ENCODE measurements around the gene TULP4. TPM values are rescaled to one million over a fixed set of nuclear protein-coding genes. Genes with fewer than 3 reads are reported as not detected.
"Not testable (repeated sequence)": the region's sequence is repeated elsewhere in the genome, so short reads cannot be mapped to it uniquely, and the experiment has no call there.

The TULP4 gene
- total and polyA plus RNA-seq, 2 donors (not counting 1 experiment from before 2014, with no cell fraction given), result 16.8 to 88.2 TPM

GRCh38 chr6:158518191-158519127 lies 206.2 kb downstream of the TULP4 start:
- H2AFZ ChIP-seq (ENCODE audit: low read length), result peak overlapping the region; percentile 78
- no peaks in the 10 kb centered on the region for H3K36me3 ChIP-seq (ENCODE audit: control insufficient read depth, insufficient read depth, low read length)
- peak; percentile 72 to 80 for DNase-seq (ENCODE audit: low read depth in 2 of 2)
- no peaks in the 10 kb centered on the region for H4K20me1 ChIP-seq (ENCODE audit: control insufficient read depth, extremely low read depth, insufficient read depth, low read length)
- no peaks in the 10 kb centered on the region for H3K4me1 ChIP-seq (ENCODE audit: control insufficient read depth, extremely low read depth, insufficient read depth, low read length)
- peak; percentile 65 to 71 for TF ChIP-seq CTCF (conservative IDR thresholded peaks at IDR 0.05 in 1 of 2, IDR thresholded peaks at IDR 0.05 in 1 of 2; ENCODE audit: low read depth in 1 of 2, low read length in 2 of 2)
- TF ChIP-seq EZH2 (IDR thresholded peaks at IDR 0.05; ENCODE audit: low read length, missing control alignments), result no peak
- peak overlapping the region; percentile 44 to 49 (median 48) for H3K4me3 ChIP-seq (replicated peaks in 1 of 4; ENCODE audit: control extremely low read depth in 1 of 4, insufficient read depth in 1 of 4, low read depth in 3 of 4, low read length in 4 of 4)
- H3K27me3 ChIP-seq (ENCODE audit: control insufficient read depth, insufficient read depth, low read length), result peaks cover 7% of the 10 kb centered on the region
- H3K9ac ChIP-seq (ENCODE audit: insufficient read depth, low read length), result no peak overlapping the region
- peak overlapping the region; percentile 92 for H3K4me2 ChIP-seq (ENCODE audit: extremely low read depth, insufficient read depth, low read length)
- no peaks in the 10 kb centered on the region for H3K79me2 ChIP-seq (ENCODE audit: control insufficient read depth, insufficient read depth, low read length)
- no peaks in the 10 kb centered on the region for H3K9me3 ChIP-seq (ENCODE audit: control insufficient read depth, insufficient read depth, low read depth, low read length)
- no peak overlapping the region for H3K27ac ChIP-seq (ENCODE audit: insufficient read depth, low read length)

GRCh38 chr6:158519300-158519699 lies 207.0 kb downstream of the TULP4 start:
- H3K36me3 ChIP-seq (ENCODE audit: control insufficient read depth, insufficient read depth, low read length), result no peaks in the 10 kb centered on the region
- no peak overlapping the region for H3K4me2 ChIP-seq (ENCODE audit: extremely low read depth, insufficient read depth, low read length)
- no peak overlapping the region for H3K27ac ChIP-seq (ENCODE audit: insufficient read depth, low read length)
- no peak for DNase-seq (ENCODE audit: low read depth in 2 of 2)
- no peaks in the 10 kb centered on the region for H4K20me1 ChIP-seq (ENCODE audit: control insufficient read depth, extremely low read depth, insufficient read depth, low read length)
- H2AFZ ChIP-seq (ENCODE audit: low read length), result no peak overlapping the region
- H3K9me3 ChIP-seq (ENCODE audit: control insufficient read depth, insufficient read depth, low read depth, low read length), result no peaks in the 10 kb centered on the region
- no peak for TF ChIP-seq CTCF (conservative IDR thresholded peaks at IDR 0.05 in 1 of 2, IDR thresholded peaks at IDR 0.05 in 1 of 2; ENCODE audit: low read depth in 1 of 2, low read length in 2 of 2)
- TF ChIP-seq EZH2 (IDR thresholded peaks at IDR 0.05; ENCODE audit: low read length, missing control alignments), result no peak
- peaks cover 8% of the 10 kb centered on the region for H3K27me3 ChIP-seq (ENCODE audit: control insufficient read depth, insufficient read depth, low read length)
- H3K79me2 ChIP-seq (ENCODE audit: control insufficient read depth, insufficient read depth, low read length), result no peaks in the 10 kb centered on the region
- H3K4me1 ChIP-seq (ENCODE audit: control insufficient read depth, extremely low read depth, insufficient read depth, low read length), result no peaks in the 10 kb centered on the region
- H3K4me3 ChIP-seq (replicated peaks in 1 of 4; ENCODE audit: control extremely low read depth in 1 of 4, insufficient read depth in 1 of 4, low read depth in 3 of 4, low read length in 4 of 4), result no peak overlapping the region
- no peak overlapping the region for H3K9ac ChIP-seq (ENCODE audit: insufficient read depth, low read length)

- Histone ChIP-seq H3K4me2 (ENCODE audit: extremely low read depth, insufficient read depth, low read length) (no peak overlapping the region), H3K27me3 (ENCODE audit: control insufficient read depth, insufficient read depth, low read length) (peaks cover 11% of the 10 kb centered on the region), H3K9ac (ENCODE audit: insufficient read depth, low read length) (no peak overlapping the region), H3K79me2 (ENCODE audit: control insufficient read depth, insufficient read depth, low read length) (no peaks in the 10 kb centered on the region), H4K20me1 (ENCODE audit: control insufficient read depth, extremely low read depth, insufficient read depth, low read length) (no peaks in the 10 kb centered on the region), H2AFZ (ENCODE audit: low read length) (no peak overlapping the region), H3K36me3 (ENCODE audit: control insufficient read depth, insufficient read depth, low read length) (no peaks in the 10 kb centered on the region), H3K4me3 (replicated peaks in 1 of 4; ENCODE audit: control extremely low read depth in 1 of 4, insufficient read depth in 1 of 4, low read depth in 3 of 4, low read length in 4 of 4) (no peak overlapping the region), H3K4me1 (ENCODE audit: control insufficient read depth, extremely low read depth, insufficient read depth, low read length) (no peaks in the 10 kb centered on the region), H3K9me3 (ENCODE audit: control insufficient read depth, insufficient read depth, low read depth, low read length) (no peaks in the 10 kb centered on the region), H3K27ac (ENCODE audit: insufficient read depth, low read length) (no peak overlapping the region)
- TF ChIP-seq CTCF (conservative IDR thresholded peaks at IDR 0.05 in 1 of 2, IDR thresholded peaks at IDR 0.05 in 1 of 2; ENCODE audit: low read depth in 1 of 2, low read length in 2 of 2) (no peak), EZH2 (IDR thresholded peaks at IDR 0.05; ENCODE audit: low read length, missing control alignments) (no peak)
- DNase-seq (ENCODE audit: low read depth in 2 of 2), result no peak
Measured at GRCh38 chr6:158519761-158520160, 207.5 kb downstream of the TULP4 start.

DNA sequence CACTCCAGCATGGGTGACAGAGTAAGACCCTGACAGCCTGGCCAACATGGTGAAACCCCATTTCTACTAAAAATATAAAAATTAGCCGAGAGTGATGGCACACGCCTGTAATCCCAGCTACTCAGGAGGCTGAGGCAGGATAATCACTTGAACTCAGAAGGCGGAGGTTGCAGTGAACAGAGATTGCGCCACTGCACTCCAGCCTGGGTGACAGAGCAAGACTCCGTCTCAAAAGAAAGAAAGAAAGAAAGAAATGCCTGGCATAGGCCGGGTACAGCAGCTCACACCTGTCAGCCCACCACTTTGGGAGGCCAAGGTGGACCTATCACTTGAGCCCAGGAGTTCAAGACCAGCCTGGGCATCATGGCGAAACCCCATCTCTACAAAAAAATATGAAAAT lies 208.7 kb downstream of the TULP4 start:
- H3K4me3 ChIP-seq (replicated peaks in 1 of 4; ENCODE audit: control extremely low read depth in 1 of 4, insufficient read depth in 1 of 4, low read depth in 3 of 4, low read length in 4 of 4); H3K27me3 ChIP-seq (ENCODE audit: control insufficient read depth, insufficient read depth, low read length): not testable (repeated sequence)

More for the DNA sequence above, 208.7 kb downstream of the TULP4 start:
- not testable (repeated sequence) for H3K79me2 ChIP-seq (ENCODE audit: control insufficient read depth, insufficient read depth, low read length); H3K36me3 ChIP-seq (ENCODE audit: control insufficient read depth, insufficient read depth, low read length); H3K27ac ChIP-seq (ENCODE audit: insufficient read depth, low read length); H3K9ac ChIP-seq (ENCODE audit: insufficient read depth, low read length); H3K9me3 ChIP-seq (ENCODE audit: control insufficient read depth, insufficient read depth, low read depth, low read length); H3K4me1 ChIP-seq (ENCODE audit: control insufficient read depth, extremely low read depth, insufficient read depth, low read length); H4K20me1 ChIP-seq (ENCODE audit: control insufficient read depth, extremely low read depth, insufficient read depth, low read length); H3K4me2 ChIP-seq (ENCODE audit: extremely low read depth, insufficient read depth, low read length); DNase-seq (ENCODE audit: low read depth in 2 of 2); H2AFZ ChIP-seq (ENCODE audit: low read length)

Measured in fibroblast of lung (primary cell).